GM19043 (cell line): ENCODE results near the gene ATP11A.

Experiments
- ATAC-seq: cut with Tn5 transposase; IDR thresholded peaks from one replicate; pipeline ENCODE4 v1.9.1; 2021; ENCODE audit warnings: low read depth; ENCODE audit not compliant: unreplicated experiment

Gene ATP11A

DNA sequence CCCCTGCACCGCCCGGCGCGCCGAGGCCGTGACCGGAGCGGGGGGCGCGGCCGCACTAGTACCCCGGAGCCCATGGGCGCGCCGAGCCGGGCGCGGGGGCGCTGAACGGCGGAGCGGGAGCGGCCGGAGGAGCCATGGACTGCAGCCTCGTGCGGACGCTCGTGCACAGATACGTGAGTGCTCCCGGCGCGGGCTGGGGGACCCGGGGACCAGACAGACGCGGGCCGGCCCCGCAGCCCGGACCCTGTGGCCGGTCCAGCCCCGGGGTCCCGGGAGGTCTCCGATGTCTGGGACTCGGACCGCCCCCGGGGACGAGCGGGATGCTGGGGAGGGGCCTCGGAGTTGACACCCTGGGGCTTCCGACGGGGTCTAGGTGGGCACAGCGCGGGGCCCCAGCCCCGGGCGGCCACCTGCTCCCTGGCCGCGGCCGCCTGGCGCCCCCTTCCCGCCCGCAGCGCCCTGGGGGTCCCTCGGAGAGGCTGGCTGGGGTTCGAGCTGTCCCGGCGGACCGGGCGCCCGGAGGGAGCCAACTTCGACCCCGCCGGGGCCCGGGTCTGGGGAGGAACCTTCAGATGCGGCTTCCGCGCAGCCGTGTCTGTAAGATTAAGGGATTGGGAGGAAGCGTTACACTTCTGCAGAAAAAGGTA, 568 bp downstream of the ATP11A start:
- peak; percentile 16 for ATAC-seq

DNA sequence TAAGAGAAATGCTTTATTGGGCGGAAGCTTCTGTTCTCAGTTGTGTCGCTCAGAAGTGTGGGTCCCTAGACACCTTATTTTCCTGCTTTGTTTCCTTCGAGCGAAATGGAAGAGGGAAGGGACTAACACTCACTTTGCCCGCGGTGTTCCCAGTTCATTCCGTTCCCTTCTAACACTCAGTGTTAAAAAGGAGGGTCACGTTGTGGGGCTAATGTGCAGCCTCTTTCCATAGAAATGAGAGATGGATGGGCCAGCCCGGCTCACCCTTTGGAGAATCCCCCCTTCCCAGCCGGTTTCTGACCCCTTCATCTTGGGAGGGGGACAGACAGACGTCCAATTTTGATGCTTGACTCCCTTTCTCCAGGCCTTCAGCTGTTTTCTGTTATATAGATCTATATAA, 2.3 kb downstream of the ATP11A start:
- no peak for ATAC-seq

DNA sequence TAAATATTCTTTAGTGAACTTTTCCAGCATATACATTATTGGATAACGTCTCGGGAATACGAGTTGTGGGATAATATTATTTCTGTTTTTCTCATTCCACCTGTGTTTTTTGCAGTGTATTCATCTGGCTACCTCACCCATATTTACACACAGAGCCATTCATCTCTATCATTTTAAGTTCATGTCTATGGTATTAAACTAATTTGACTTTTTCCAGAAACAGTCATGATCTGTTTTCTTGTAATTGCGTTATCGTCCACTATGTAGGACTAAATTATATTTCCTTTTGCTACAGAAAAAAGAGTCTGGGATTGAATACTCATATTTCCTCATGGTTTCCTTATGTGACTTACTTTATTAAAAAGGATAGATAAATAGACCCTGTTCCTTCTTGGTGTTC, 2.7 kb downstream of the ATP11A start:
- ATAC-seq, result no peak

DNA sequence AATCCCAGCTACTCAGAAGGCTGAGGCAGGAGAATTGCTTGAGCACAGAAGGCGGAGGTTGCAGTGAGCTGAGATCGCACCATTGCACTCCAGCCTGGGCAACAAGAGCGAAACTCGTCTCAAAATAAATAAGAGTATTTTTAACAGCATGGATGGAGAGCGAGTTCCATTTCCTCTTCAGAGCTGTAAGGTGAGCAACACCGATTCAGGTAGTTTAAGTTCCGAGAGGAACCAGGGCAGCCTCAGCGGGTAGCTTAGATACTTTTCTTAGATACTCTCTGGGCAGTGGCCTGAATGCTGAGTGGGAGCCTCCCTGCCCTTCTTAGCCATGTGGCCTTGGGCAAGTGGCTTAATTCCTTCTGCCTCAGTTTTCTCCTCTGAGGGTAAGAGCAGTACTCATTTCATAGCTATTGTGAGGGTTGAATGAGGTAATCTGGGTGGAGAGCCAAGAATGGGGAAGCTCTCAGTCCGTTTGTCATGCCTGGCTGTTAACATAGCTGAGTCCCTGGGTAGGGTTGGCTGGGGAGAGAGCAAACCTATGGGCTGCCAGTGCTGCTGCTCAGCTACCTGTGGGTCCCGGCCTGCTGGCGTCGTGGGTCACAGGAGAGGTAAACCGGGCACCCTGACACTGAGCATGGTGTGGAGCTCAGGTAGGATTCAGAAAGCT, 4.1 kb downstream of the ATP11A start:
- ATAC-seq, result no peak

DNA sequence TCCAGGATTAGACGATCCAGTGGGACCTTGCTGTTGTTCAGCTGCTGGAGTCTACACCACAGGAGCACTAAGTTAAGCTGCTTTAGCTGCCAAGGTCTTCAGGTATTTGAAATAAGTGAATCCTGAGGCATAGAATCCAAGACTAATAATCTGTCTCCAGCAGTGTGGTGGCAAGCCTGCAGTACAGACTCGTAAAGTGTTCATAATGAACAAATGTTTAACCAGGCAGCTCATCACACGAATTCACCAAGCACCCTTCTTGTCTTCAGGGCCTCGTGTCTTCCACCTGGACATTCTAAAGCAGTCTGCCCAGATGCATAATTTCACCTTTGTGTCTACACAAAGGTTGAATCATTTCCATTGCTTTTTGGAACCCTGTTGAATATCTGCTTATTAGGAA, 5.3 kb downstream of the ATP11A start:
- no peak for ATAC-seq

DNA sequence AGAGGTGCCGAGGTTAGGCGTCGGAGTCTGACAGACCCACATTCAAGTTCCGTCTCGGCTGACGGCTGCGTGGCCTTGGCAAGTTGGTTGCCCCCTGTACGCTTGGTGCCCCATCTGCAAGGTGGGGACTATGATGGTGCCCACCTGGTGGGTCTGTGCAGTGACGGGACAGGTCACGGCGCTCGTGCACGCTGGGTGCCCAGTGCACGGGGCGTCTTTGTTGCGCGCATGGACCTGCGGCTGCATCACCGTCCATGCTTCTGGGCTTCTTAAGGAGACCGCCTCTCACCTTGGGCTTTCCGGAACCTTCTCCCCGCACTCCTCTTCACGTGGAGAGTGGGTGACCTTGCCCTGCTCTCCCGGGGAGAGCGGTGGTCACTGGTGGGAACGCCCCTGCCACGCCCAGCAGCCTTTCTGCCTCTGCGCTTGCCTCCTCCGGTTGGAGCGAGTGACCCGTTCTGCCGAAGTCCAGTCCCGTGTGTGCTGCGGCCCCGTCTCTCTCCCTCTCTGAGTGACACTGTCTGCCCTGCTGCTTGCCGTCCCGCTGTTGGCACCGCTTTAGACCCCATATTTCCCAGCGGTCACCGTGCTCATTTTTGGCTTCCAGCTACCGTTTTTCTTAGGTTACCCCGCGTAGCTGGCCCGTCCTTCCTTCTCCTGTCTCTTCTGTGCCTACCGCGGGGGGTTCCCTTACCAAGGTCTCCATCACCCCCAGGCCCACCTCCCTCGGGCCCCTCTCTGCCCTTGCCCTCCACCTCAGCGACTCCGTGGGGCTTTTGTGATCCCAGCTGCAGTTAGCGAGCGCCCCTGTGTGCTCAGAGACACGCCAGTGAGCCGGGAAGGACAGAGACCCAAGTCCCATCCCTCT, 6.4 kb downstream of the ATP11A start:
- ATAC-seq, result no peak

DNA sequence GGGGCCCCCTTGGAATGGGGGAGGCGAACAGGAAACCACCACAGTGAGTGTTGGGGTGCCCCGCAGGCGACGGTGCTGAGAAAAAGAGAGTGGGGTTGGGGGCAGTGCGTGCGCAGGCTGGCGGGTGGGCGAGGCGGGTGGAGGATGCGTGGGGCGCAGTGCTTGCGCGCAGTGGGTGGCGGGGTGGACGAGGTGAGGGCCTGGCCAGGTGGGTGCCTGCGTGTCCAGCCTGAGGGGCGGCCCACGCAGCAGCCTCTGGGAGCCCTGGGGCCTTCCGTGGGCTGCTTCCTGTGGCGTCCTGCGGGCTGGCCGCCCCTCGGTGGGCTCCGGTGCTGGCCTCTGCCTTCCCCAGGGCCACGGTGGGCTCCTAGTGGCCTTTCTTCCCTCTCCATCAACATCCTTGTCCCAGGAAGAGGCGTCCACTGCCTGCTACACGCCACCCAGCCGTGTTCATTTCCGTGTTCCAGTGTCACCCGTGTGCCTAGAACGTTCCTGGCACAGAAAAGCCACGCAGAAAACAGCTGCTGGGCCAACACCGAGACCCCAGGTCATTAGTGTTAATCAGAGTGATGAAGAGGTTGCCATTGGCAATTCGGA, 7.1 kb downstream of the ATP11A start:
- ATAC-seq, result no peak

DNA sequence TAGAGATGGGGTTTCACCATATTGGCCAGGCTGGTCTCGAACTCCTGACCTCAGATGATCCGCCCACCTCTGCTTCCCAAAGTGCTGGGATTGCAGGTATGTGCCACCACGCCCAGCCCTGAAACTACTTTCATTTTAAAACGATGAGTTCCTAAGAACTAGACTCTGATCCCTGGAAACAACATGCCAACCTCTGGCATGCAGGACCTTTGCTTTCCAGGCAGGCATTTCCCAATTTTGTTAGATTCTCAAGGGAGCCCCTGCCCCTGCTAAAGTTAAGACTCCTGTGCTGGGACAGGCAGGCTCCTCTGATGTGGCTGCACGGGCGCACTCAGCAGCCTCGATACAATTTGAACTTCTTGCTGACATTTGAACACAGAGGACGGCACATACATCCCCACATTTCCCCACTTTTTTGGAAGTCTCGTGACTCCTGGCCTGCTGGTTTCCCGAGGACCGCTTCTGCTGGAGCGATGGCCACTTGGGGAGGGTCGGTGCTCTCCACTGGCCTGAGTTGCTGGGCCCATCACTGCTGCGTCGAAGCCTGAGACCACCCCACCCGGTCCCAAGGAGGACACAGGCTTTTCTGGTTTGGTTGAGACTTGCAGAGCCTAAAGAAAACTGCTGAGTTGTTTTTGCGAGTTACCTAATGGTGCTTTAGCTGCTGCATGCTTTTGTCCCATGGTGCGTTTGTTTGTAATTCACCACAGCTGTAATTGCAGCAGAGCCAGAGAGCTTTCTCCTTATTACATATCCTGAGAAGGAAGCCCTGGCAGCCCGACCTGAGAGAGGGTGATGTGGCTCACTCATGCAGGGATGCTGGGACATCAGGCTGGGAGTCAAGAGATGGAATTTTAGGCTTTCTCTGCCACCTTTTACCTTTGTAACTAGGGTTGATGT, 8.2 kb downstream of the ATP11A start:
- no peak for ATAC-seq

DNA sequence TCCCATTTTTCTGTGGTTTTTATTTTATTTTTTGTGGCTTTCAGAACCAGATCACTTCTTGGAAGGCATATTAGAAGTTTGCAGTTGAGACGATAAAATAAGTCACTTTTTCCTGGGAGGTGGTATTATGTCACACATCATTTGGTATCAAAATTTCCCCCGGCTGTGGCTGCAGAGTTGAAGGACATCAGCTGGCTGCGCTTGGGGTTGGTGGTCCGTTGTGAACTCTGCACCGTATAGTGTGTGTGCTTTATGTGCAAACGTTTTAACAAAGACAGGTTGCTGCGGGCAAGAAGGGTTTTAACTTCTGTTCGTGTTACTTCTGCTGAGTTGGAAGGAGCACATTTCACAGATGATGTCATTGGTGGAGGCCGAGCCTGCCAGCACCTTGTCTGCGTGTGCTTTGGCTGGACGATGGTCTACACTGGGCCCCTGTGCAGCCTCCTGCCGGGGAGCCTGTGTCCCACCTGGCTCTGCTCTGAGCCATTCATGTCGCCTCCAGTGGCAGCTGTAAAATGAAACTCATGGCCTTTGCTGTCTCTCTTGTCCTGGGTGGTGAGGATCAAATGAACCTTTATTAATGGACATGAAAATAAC, 9.6 kb downstream of the ATP11A start:
- no peak for ATAC-seq

DNA sequence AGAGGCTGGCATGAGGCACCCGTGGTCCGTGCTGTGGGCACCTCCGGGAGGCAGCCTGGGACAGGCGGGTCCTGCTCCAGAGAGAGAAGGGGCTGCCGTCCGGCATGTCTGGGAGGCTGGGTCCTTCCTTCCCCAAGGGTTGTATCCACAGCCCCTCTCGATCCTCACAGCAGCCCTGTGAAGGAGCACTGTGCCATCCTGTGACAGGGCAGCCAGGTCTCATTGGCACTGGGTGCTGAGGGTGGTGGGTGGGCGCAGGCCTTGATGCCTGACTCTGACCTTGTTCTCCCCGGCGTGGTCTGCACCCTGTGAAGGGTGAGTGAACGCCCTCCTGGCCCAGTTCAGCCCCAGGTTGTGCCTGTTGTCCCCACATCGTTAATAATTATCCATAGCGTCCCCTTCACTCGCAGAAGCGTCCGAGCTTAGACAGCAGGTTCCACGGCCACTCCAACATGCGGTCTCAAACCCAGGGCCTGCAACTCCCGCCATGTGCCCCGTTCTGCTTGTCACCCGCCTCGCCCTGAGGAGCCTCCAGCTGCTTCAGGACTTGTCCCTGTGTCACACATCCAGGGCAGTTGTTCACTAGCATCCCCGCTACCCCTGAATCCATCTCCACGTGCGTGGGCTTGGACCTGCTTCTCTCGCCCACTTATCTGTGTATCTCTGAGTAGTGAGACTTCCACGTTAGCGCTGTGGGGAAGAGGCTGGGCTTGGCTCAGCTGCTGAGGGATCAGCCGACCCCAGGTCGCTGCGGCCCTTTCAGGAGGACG, 10.6 kb downstream of the ATP11A start:
- ATAC-seq, result no peak

DNA sequence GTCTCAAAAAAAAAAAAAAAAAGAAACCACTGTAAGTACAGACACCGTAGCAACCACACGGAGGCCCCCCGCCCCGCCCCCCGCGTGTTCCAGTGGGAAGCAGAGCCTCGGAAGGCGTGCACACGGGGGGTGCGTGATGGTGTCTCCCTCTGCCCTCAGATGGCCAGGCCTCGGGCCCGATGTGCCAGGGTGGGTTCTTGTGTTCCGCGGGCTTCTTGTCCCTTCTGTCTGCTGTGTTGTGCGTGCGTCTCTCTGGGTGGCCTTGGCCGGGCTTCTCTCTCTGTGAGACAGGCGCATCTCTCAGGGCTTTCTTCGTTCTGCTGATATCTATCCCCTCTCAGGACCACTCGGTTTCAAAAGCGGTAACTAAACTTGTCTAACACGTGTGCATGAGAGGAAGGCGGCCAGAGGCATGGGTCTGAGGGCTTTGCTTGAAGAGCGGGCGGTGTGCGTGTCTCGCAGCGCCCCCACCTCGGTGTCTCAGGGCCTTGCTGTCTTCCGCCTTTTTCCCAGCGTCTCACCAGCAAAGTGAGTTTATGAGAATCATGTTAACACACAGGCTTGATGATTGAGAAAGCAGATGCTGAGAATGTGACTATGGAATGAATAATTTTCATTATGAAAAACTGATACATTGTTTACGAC, 12.6 kb downstream of the ATP11A start:
- no peak for ATAC-seq

DNA sequence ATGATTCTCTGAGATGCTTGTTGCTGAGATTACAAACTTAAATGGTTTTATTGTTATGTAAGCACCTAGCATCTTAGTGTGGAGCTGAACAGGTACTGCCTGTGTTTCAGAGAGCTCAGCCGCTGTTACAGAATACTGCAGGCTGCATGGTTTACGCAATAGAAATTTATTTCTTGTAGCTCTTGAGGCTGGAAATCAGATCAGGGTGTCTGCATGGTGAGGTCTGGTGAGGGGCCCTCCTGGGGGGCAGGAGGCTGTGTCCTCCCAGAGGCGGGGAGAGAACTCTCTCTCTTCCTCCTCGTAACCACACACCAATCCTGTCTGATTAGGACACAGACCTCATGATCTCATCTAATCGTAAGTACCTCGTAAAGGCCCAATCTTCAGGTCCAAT, 13.1 kb downstream of the ATP11A start:
- ATAC-seq, result no peak

DNA sequence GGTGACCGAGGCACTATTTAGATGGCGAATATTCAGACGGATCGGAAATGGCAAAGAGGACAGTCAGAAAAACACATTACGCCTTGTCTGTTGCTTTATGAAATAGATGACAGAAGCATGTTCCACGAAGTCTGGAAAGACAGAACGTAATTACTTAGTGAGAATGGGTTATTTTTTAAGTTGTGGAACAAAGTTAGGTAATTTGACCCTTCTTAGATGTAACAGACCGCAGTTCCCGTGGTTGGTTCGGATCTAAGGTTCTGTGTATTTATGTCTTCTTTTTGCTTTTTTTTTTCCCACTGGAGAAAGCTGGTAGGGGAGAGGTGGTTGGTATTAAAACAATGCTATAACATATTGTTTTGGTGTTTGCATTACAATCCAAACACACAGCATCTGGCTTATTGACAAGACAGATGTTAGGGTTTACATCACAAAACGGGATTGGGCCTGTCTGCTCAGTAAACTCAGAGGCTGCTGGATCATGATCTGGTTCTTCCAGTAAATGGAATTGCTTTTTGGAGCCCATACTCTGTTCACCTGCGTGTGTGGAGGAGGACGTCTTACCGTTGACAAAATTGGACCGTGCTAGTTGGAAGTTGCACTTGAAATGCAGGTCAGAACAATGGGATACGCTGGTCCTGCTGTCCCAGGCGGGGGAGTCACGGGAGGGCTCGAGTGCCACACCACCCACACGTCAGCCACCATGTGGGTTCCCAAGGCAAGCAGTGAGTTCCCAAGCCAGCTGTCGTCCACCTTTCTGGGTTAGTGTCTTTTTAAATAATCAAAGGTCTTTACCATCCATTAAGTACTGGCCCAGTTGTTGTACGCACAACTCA, 13.8 kb downstream of the ATP11A start:
- no peak for ATAC-seq

DNA sequence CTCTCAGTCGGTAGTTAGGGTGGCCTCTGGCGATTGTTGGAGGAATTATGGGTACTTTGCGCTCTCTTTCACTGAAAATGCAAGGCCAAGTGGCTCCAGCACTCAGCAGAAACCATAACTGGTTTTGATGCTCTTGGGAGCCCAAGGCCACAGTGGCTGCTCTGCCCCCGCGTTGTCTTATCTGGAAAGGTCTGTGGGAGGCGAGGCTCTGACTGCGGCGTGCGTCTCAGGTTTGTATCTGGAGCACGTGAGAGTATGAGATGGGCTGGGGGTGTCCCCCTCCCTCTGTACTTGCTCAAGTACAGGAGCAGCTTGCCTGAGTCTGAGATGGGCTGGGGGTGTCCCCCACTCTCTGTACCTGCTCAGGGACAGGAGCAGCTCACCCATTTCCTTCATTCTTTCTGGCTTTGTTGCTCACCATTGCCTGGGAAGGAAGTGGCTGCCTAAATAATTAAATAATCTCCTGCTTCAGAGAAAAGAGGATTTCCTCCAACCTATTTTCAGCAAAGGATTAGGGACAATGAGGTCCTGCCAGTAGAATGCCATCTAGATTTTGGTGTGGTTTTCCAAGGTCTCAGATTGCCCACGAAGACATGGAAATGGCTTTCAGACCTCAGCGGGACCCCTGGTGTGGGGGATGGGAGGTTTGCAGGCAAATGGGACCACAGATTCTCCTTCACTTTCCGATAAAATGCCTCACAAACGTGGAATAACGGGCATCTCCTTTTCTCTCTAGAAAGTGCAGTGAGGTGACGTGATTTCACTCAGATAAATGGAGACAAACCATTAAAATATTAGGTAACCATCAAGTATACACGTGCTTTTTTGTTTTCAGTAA, 14.7 kb downstream of the ATP11A start:
- ATAC-seq, result no peak

DNA sequence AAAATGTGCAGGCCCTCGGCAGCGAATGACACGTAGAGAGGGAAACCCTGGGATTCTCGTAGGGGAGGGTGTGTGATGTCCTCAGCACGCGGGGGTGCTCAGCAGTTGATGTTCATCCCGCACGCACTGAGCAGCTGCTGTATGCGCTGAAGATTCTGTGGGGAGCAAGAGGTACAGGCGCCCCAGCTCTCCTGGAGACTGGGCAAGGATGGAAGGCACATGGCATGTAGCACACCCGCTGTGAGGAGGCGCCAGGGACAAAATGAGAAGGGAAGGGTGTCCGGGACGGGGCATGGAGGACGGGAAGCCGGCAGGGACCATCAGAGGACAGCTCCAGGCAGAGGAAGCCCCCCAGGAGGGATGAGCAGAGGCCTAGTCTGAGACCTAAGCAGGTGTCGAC, 15.4 kb downstream of the ATP11A start:
- ATAC-seq, result no peak

DNA sequence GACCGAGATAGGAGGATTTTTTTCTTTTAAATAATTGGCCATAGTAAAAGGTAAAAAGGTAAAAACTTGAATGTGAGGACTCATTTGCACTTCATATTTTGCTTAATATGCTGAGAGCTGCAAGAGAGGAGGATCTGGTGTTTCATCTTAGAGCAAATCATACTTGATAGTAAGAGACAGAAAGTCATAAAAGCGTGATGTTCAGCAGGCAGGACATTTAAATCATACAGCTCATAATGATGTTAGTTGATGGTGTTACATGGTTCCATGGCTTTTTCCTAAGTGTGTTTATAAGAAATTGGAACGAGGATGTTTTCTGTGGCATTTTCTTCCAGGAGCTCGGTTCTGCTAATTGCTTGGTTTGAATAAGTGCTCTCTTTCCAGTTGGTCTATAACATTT, 16.3 kb downstream of the ATP11A start:
- no peak for ATAC-seq
